A549 (cell line): ENCODE measurements around the gene TPD52L1. TPM values are rescaled to one million over a fixed set of nuclear protein-coding genes. Genes with fewer than 3 reads are reported as not detected.

Experiments
- ATAC-seq, 2 experiments: fragments of 200-7000 bp in 1 of 2; fragments of >200 bp in 1 of 2; cut with Nextera tagmentation in 1 of 2; cut with Tn5 transposase in 1 of 2; 3 replicates each; pipeline versions ENCODE4 v1.8.0 to v1.9.1; 2018 to 2020; ENCODE audit warnings: mild to moderate bottlenecking in 1 of 2, moderate library complexity in 1 of 2
- CTCF ChIA-PET: fragments of 300-600 bp; sonication (Branson Sonifier 250); formaldehyde crosslinking; extraction: SDS; loops from one replicate; lab custom pipeline; 2021; ENCODE audit warnings: antibody characterized with exemption, inconsistent platforms; lab: Yijun Ruan, JAX
- POLR2A ChIA-PET: fragments of 350-600 bp; formaldehyde crosslinking; extraction: SDS; loops from one replicate; lab custom pipeline; 2021; ENCODE audit warnings: antibody characterized with exemption, inconsistent platforms; lab: Yijun Ruan, JAX
- DNase-seq, 2 experiments: peaks; one replicate each; pipeline versions ENCODE4 v3.0.0 to v3.0.0-alpha.2; 2011 to 2016; ENCODE audit warnings: low read depth in 1 of 2, low spot score in 1 of 2
- FAIRE-seq: peaks from 2 replicates; lab custom pipeline; 2011; peaks lifted over from hg19 to GRCh38; lab: Jason Lieb, UNC
- H3K27ac ChIP-seq, 2 experiments: fragments of >200 bp; sonication (Bioruptor Twin); formaldehyde crosslinking; 3 replicates each; pipeline ENCODE4 v1.5.1; 2016 to 2017
- H3K4me1 ChIP-seq: fragments of >200 bp; sonication (Bioruptor Twin); formaldehyde crosslinking; 3 replicates; pipeline ENCODE4 v1.6.1; 2016
- H3K4me2 ChIP-seq: fragments of >200 bp; sonication (Bioruptor Twin); formaldehyde crosslinking; 3 replicates; pipeline ENCODE4 v1.6.1; 2016
- H3K4me3 ChIP-seq: fragments of >200 bp; sonication (Bioruptor Twin); formaldehyde crosslinking; 3 replicates; pipeline ENCODE4 v1.5.1; 2016
- H3K9me3 ChIP-seq: fragments of >200 bp; sonication (Bioruptor Twin); formaldehyde crosslinking; 3 replicates; pipeline ENCODE4 v1.6.1; 2016
- BHLHE40 ChIP-seq: IDR thresholded peaks from 2 replicates; pipeline ENCODE4 v1.6.1; 2012; ENCODE audit warnings: low read depth, low read length, inconsistent platforms
- CBX2 ChIP-seq: fragments of 200-600 bp; sonication (generic); IDR thresholded peaks from 2 replicates; pipeline ENCODE4 v1.6.1; 2016; ENCODE audit warnings: low read depth, mild to moderate bottlenecking, borderline replicate concordance
- EHMT2 ChIP-seq: fragments of 200-600 bp; sonication (generic); IDR thresholded peaks from 2 replicates; pipeline ENCODE4 v1.6.1; 2016; ENCODE audit warnings: antibody characterized with exemption, low read depth, mild to moderate bottlenecking, moderate library complexity
- EP300 ChIP-seq, 2 experiments: fragments of >200 bp; sonication (Bioruptor Twin); formaldehyde crosslinking; IDR thresholded peaks; 2 replicates in 1 of 2; 3 replicates in 1 of 2; pipeline ENCODE4 v1.6.1; 2016 to 2017
- FOSB ChIP-seq: fragments of 250-450 bp; sonication (Bioruptor Pico); IDR thresholded peaks from 2 replicates; pipeline ENCODE4 v1.5.0; 2020; ENCODE audit warnings: mild to moderate bottlenecking, moderate library complexity
- FOSL2 ChIP-seq, 2 experiments: fragments of 450-650 bp in 1 of 2; fragments of >200 bp in 1 of 2; sonication (Bioruptor Twin) in 1 of 2; formaldehyde crosslinking; IDR thresholded peaks; 2 replicates each; pipeline versions ENCODE4 v1.5.0 to v1.6.1; 2016 to 2020; ENCODE audit warnings: mild to moderate bottlenecking in 1 of 2, moderate library complexity in 1 of 2
- FOXS1 ChIP-seq: fragments of 250-450 bp; sonication (Bioruptor Pico); IDR thresholded peaks from 2 replicates; pipeline ENCODE4 v1.5.0; 2020; ENCODE audit warnings: mild to moderate bottlenecking, moderate library complexity
- GATA3 ChIP-seq: IDR thresholded peaks from 2 replicates; pipeline ENCODE4 v1.6.1; 2012; ENCODE audit warnings: borderline replicate concordance
- HDAC2 ChIP-seq: fragments of 200-600 bp; sonication (generic); IDR thresholded peaks from 2 replicates; pipeline ENCODE4 v1.6.1; 2016
- HOXB13 ChIP-seq: fragments of 250-450 bp; sonication (Bioruptor Pico); IDR thresholded peaks from 2 replicates; pipeline ENCODE4 v1.5.0; 2020; ENCODE audit warnings: low read depth, mild to moderate bottlenecking, moderate library complexity
- JUNB ChIP-seq: fragments of >200 bp; sonication (Bioruptor Twin); formaldehyde crosslinking; IDR thresholded peaks from 2 replicates; pipeline ENCODE4 v1.6.1; 2016
- KDM1A ChIP-seq: fragments of 200-600 bp; sonication (generic); IDR thresholded peaks from 2 replicates; pipeline ENCODE4 v1.6.1; 2016; ENCODE audit warnings: low read depth, mild to moderate bottlenecking
- MAZ ChIP-seq: fragments of 150-350 bp; IDR thresholded peaks from 2 replicates; pipeline ENCODE4 v1.6.1; 2014; ENCODE audit warnings: antibody characterized with exemption, low read depth, low read length, borderline replicate concordance
- NPAS2 ChIP-seq: fragments of 250-450 bp; sonication (Bioruptor Pico); IDR thresholded peaks from 2 replicates; pipeline ENCODE4 v1.8.0; 2022; ENCODE audit warnings: mild to moderate bottlenecking, moderate library complexity, borderline replicate concordance
- NR3C1 ChIP-seq: fragments of >200 bp; sonication (Bioruptor Twin); formaldehyde crosslinking; IDR thresholded peaks from 3 replicates; pipeline ENCODE4 v1.6.1; 2017
- PHF8 ChIP-seq: fragments of 200-600 bp; sonication (generic); IDR thresholded peaks from 2 replicates; pipeline ENCODE4 v1.6.1; 2016; ENCODE audit warnings: low read depth, mild to moderate bottlenecking, antibody characterized with exemption, moderate library complexity, borderline replicate concordance
- RARB ChIP-seq: fragments of 250-450 bp; sonication (Bioruptor Pico); IDR thresholded peaks from 2 replicates; pipeline ENCODE4 v1.8.0; 2021; ENCODE audit warnings: mild to moderate bottlenecking, moderate library complexity
- RCOR1 ChIP-seq: fragments of 150-350 bp; IDR thresholded peaks from 2 replicates; pipeline ENCODE4 v1.6.1; 2014; ENCODE audit warnings: antibody characterized with exemption, low read length, low read depth
- TFCP2L1 ChIP-seq: fragments of 250-450 bp; sonication (Bioruptor Pico); IDR thresholded peaks from 2 replicates; pipeline ENCODE4 v1.5.0; 2021; ENCODE audit warnings: mild to moderate bottlenecking
- ZC3H11A ChIP-seq: fragments of 450-650 bp; IDR thresholded peaks from 2 replicates; pipeline ENCODE4 v1.6.1; 2014; ENCODE audit warnings: antibody characterized with exemption, mild to moderate bottlenecking
- ZSCAN20 ChIP-seq: fragments of 250-450 bp; sonication (Bioruptor Pico); IDR thresholded peaks from 2 replicates; pipeline ENCODE4 v1.8.0; 2022; ENCODE audit warnings: mild to moderate bottlenecking, moderate library complexity
- WGBS: methylation state at CpG from one replicate; pipeline ENCODE4 v1.1.6; 2017; ENCODE audit errors: missing lambda C conversion rate; 5-methylcytosine and 5-hydroxymethylcytosine counted together
- polyA plus RNA-seq, 4 experiments: library from polyadenylated mRNA; depleted of rRNA in 3 of 4; stranded (reverse); fragments of >200 nt; fragmentation: RNase III in 1 of 4; extraction: RNeasy Plus Mini Kit Qiagen cat#74134 plus additional on column Dnase treatment in 1 of 4; gene quantifications; 2 replicates in 3 of 4; 3 replicates in 1 of 4; pipeline ENCODE4 v1.2.3, GENCODE V29; 2011 to 2017
- TF ChIP-seq, protein P1 (sequence below): fragments of >200 bp; sonication (Bioruptor Twin); formaldehyde crosslinking; IDR thresholded peaks from 3 replicates; pipeline ENCODE4 v1.5.1; 2016
- TF ChIP-seq, protein P2 (sequence below): fragments of 200-600 bp; sonication (generic); IDR thresholded peaks from 2 replicates; pipeline ENCODE4 v1.6.1; 2016; ENCODE audit warnings: antibody characterized with exemption, mild to moderate bottlenecking, moderate library complexity
- TF ChIP-seq, protein P3 (sequence below): fragments of >200 bp; sonication (Bioruptor Twin); formaldehyde crosslinking; IDR thresholded peaks from 2 replicates; pipeline ENCODE4 v1.6.1; 2016
- TF ChIP-seq, protein P4 (sequence below): fragments of 250-450 bp; sonication (Bioruptor Pico); IDR thresholded peaks from 2 replicates; pipeline ENCODE4 v1.5.0; 2021; ENCODE audit warnings: mild to moderate bottlenecking, moderate library complexity, borderline replicate concordance

Gene TPD52L1
- polyA plus RNA-seq, 2 of the 4 experiments (the other 2 are of a cell fraction), result 90.1 to 144 TPM

DNA sequence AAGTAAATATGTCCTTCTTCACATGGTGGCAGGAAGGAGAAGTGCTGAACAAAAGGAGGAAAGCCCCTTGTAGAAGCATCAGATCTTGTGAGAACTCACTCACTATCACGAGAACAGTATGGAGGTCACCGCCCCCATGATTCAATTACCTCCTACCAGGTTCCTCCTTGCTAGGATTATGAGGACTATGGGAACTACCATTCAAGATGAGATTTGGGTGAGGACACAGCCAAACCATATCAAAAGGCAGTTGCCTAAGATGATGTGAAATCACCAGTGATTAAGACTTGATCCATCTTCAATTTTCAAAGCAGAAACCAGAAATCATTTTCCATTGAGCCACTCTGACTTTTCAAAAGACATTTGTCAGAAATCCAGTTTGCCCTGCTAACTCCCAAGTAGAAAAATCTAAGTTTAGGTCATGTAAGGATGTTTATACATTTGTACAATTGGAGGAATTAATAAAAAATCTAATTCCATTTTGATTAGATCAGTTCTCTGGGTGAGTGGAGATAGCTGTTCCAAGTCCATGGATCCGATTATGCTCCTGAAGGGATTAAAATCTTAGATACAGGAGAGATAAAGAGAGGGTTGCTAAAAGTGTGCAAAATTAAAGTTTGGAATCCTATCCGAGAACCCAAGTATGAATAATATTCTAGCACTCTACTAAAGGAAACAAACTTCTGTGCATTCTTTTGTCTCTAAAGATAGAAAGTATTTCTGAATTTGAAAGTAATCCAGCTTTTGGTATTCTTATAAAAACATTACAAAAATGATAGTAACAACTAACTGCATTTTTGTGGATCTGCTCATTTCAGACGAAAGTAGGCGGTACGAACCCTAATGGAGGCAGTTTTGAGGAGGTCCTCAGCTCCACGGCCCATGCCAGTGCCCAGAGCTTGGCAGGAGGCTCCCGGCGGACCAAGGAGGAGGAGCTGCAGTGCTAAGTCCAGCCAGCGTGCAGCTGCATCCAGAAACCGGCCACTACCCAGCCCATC is 108.7 kb downstream of the TPD52L1 start:
- Histone ChIP-seq H3K27ac (no peak overlapping the region), H3K9me3 (no peaks in the 10 kb centered on the region), H3K4me1 (0 out of 3 replicates have a peak, but pooled peaks cover 3% of the 10 kb centered on the region), H3K4me3 (no peak overlapping the region), H3K4me2 (no peak overlapping the region)
- ChIA-PET CTCF (interaction anchor here (1.3 to 2.0 kb wide), 2 partner anchors 14 to 108 kb away, joined by 4 to 5 read pairs; partner anchors contain the start of gene TPD52L1), POLR2A (no interaction called here)
- 93% methylated on average over 12 of the region's 12 CpGs for WGBS
- TF ChIP-seq MAZ (no peak), RARB (CRISPR knock-in tag) (no peak), BHLHE40 (no peak), EP300 (IDR thresholded peaks at IDR 0.05) (no peak), FOSB (CRISPR knock-in tag) (no peak), HDAC2 (no peak), NR3C1 (no peak), CBX2 (no peak), NPAS2 (CRISPR knock-in tag) (no peak), HOXB13 (no peak), FOXS1 (no peak), PHF8 (no peak)
- TF ChIP-seq, protein P1, sequence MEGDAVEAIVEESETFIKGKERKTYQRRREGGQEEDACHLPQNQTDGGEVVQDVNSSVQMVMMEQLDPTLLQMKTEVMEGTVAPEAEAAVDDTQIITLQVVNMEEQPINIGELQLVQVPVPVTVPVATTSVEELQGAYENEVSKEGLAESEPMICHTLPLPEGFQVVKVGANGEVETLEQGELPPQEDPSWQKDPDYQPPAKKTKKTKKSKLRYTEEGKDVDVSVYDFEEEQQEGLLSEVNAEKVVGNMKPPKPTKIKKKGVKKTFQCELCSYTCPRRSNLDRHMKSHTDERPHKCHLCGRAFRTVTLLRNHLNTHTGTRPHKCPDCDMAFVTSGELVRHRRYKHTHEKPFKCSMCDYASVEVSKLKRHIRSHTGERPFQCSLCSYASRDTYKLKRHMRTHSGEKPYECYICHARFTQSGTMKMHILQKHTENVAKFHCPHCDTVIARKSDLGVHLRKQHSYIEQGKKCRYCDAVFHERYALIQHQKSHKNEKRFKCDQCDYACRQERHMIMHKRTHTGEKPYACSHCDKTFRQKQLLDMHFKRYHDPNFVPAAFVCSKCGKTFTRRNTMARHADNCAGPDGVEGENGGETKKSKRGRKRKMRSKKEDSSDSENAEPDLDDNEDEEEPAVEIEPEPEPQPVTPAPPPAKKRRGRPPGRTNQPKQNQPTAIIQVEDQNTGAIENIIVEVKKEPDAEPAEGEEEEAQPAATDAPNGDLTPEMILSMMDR, result no peak
- TF ChIP-seq, protein P2, sequence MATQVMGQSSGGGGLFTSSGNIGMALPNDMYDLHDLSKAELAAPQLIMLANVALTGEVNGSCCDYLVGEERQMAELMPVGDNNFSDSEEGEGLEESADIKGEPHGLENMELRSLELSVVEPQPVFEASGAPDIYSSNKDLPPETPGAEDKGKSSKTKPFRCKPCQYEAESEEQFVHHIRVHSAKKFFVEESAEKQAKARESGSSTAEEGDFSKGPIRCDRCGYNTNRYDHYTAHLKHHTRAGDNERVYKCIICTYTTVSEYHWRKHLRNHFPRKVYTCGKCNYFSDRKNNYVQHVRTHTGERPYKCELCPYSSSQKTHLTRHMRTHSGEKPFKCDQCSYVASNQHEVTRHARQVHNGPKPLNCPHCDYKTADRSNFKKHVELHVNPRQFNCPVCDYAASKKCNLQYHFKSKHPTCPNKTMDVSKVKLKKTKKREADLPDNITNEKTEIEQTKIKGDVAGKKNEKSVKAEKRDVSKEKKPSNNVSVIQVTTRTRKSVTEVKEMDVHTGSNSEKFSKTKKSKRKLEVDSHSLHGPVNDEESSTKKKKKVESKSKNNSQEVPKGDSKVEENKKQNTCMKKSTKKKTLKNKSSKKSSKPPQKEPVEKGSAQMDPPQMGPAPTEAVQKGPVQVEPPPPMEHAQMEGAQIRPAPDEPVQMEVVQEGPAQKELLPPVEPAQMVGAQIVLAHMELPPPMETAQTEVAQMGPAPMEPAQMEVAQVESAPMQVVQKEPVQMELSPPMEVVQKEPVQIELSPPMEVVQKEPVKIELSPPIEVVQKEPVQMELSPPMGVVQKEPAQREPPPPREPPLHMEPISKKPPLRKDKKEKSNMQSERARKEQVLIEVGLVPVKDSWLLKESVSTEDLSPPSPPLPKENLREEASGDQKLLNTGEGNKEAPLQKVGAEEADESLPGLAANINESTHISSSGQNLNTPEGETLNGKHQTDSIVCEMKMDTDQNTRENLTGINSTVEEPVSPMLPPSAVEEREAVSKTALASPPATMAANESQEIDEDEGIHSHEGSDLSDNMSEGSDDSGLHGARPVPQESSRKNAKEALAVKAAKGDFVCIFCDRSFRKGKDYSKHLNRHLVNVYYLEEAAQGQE, result no peak
- TF ChIP-seq, protein P3, sequence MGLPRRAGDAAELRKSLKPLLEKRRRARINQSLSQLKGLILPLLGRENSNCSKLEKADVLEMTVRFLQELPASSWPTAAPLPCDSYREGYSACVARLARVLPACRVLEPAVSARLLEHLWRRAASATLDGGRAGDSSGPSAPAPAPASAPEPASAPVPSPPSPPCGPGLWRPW, result no peak
- TF ChIP-seq, protein P4, sequence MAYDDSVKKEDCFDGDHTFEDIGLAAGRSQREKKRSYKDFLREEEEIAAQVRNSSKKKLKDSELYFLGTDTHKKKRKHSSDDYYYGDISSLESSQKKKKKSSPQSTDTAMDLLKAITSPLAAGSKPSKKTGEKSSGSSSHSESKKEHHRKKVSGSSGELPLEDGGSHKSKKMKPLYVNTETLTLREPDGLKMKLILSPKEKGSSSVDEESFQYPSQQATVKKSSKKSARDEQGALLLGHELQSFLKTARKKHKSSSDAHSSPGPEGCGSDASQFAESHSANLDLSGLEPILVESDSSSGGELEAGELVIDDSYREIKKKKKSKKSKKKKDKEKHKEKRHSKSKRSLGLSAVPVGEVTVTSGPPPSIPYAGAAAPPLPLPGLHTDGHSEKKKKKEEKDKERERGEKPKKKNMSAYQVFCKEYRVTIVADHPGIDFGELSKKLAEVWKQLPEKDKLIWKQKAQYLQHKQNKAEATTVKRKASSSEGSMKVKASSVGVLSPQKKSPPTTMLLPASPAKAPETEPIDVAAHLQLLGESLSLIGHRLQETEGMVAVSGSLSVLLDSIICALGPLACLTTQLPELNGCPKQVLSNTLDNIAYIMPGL (CRISPR knock-in tag), result no peak
- no peak for DNase-seq
- ATAC-seq, result no peak
- FAIRE-seq, result no peak

DNA sequence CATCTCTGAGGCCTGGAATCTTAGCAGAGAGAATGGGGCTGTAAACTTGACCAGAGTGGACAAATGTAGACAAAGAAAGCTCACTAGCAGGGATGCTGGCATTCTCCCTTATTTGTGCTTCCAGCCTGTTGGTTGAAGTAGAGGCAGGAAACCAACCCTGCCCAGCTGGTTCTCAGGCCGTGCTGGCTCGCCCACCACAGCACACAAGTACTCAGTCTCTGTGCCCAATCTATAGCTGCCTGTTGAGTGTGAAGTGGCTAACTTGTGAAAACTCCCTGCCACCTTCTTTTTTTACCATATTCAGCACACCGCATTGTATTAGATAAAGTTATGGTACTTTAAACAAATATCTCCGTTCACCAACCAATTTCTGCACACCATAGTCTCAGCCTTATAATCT is 110.9 kb downstream of the TPD52L1 start:
- WGBS, result 79% methylated on average over 3 of the region's 4 CpGs
- H3K4me1 ChIP-seq, result no peaks in the 10 kb centered on the region
- TF ChIP-seq EHMT2, result no peak
- TF ChIP-seq, protein P1, result no peak
- TF ChIP-seq TFCP2L1, result no peak
- TF ChIP-seq GATA3, result no peak
- TF ChIP-seq ZSCAN20 (CRISPR knock-in tag), result no peak
- TF ChIP-seq PHF8, result no peak
- no peak for TF ChIP-seq FOSL2 (IDR thresholded peaks at IDR 0.05)
- no peak for TF ChIP-seq FOSL2 (CRISPR knock-in tag; IDR thresholded peaks at IDR 0.05)
- TF ChIP-seq FOXS1, result no peak
- no peak for TF ChIP-seq HDAC2
- no peak for TF ChIP-seq NR3C1
- TF ChIP-seq KDM1A, result no peak
- no peak for TF ChIP-seq JUNB
- TF ChIP-seq ZC3H11A, result no peak
- no peak for TF ChIP-seq MAZ
- TF ChIP-seq EP300 (IDR thresholded peaks at IDR 0.05), result no peak
- no peak for TF ChIP-seq RCOR1

More for the DNA sequence above, 110.9 kb downstream of the TPD52L1 start:
- DNase-seq (no peak), FAIRE-seq (no peak), ATAC-seq (no peak)
- H3K4me2 ChIP-seq, result no peak overlapping the region
- ChIA-PET CTCF (no interaction called here), POLR2A (no interaction called here)
- no peak overlapping the region for H3K4me3 ChIP-seq
- no peak overlapping the region for H3K27ac ChIP-seq
- no peaks in the 10 kb centered on the region for H3K9me3 ChIP-seq
